B cell (primary cell): ENCODE measurements around the gene CCDC106. TPM values are rescaled to one million over a fixed set of nuclear protein-coding genes. Genes with fewer than 3 reads are reported as not detected.

Source experiments
- ATAC-seq: fragments of 200-7000 bp; cut with Tn5 transposase; one replicate; pipeline ENCODE4 v1.10.0; 2021; ENCODE audit warnings: low read depth, mild to moderate bottlenecking, moderate number of reproducible peaks, moderate library complexity
- CTCF ChIA-PET: fragments of 350-600 bp; sonication (Branson Sonifier 250); formaldehyde crosslinking; loops from one replicate; lab custom pipeline; 2021; ENCODE audit warnings: antibody characterized with exemption, inconsistent platforms; lab: Charles Lee
- POLR2A ChIA-PET: fragments of 350-600 bp; sonication (Branson Sonifier 250); formaldehyde crosslinking; loops from one replicate; lab custom pipeline; 2021; ENCODE audit warnings: antibody characterized with exemption; lab: Charles Lee
- DNase-seq: peaks from one replicate; pipeline ENCODE4 v3.0.0; 2013
- H2AFZ ChIP-seq: 2 replicates; pipeline ENCODE4 v1.6.1; 2012; ENCODE audit warnings: mild to moderate bottlenecking, low read depth, low read length; ENCODE audit not compliant: insufficient read depth, poor library complexity, severe bottlenecking
- H3K27ac ChIP-seq, 2 donors: 1 replicate in 1 of 2; 2 replicates in 1 of 2; pipeline ENCODE4 v1.5.1; 2012 to 2013; ENCODE audit warnings: low read length in 2 of 2, mild to moderate bottlenecking in 2 of 2, moderate library complexity in 1 of 2
- H3K27me3 ChIP-seq, 4 experiments: fragments of 200-600 bp in 1 of 4; sonication (generic) in 1 of 4; replicated peaks in 1 of 4; 1 replicate in 2 of 4; 2 replicates in 2 of 4; pipeline versions ENCODE4 v1.6.1 to v1.7.0; 2013 to 2016; ENCODE audit warnings: low read length in 3 of 4, mild to moderate bottlenecking in 2 of 4, mixed read lengths in 1 of 4, moderate library complexity in 1 of 4; ENCODE audit not compliant: insufficient read depth in 4 of 4, control insufficient read depth in 3 of 4; ENCODE audit errors: control extremely low read depth in 1 of 4
- H3K36me3 ChIP-seq, 2 experiments: replicated peaks in 1 of 2; 1 replicate in 1 of 2; 2 replicates in 1 of 2; pipeline versions ENCODE4 v1.6.1 to v1.7.1; 2013; ENCODE audit warnings: low read length in 1 of 2; ENCODE audit not compliant: insufficient read depth in 2 of 2, control insufficient read depth in 1 of 2; ENCODE audit errors: control extremely low read depth in 1 of 2, extremely low read depth in 1 of 2
- H3K4me1 ChIP-seq, 2 donors: fragments of 200-600 bp in 1 of 2; sonication (generic) in 1 of 2; 1 replicate in 1 of 2; 2 replicates in 1 of 2; pipeline versions ENCODE4 v1.5.1 to v1.6.1; 2013 to 2017; ENCODE audit warnings: low read length in 2 of 2; ENCODE audit not compliant: control insufficient read depth in 2 of 2, insufficient read depth in 2 of 2
- H3K4me2 ChIP-seq: replicated peaks from 2 replicates; pipeline ENCODE3; 2012; ENCODE audit warnings: mild to moderate bottlenecking, low read depth, low read length; ENCODE audit not compliant: poor library complexity, severe bottlenecking
- H3K4me3 ChIP-seq, 5 experiments: fragments of 200-600 bp in 1 of 5; sonication (generic) in 1 of 5; 1 replicate in 3 of 5; 2 replicates in 2 of 5; pipeline versions ENCODE4 v1.5.1 to v1.7.0; 2011 to 2016; ENCODE audit warnings: low read length in 4 of 5, mild to moderate bottlenecking in 4 of 5, low read depth in 2 of 5, control low read depth in 1 of 5, moderate library complexity in 1 of 5; ENCODE audit not compliant: insufficient read depth in 1 of 5; ENCODE audit errors: control extremely low read depth in 1 of 5, extremely low read depth in 1 of 5
- H3K79me2 ChIP-seq: fragments of 200-600 bp; sonication (generic); one replicate; pipeline ENCODE4 v1.6.0; 2016; ENCODE audit warnings: low read length; ENCODE audit not compliant: control insufficient read depth, insufficient read depth
- H3K9ac ChIP-seq: fragments of 200-600 bp; sonication (generic); 2 replicates; pipeline ENCODE4 v1.6.1; 2017; ENCODE audit warnings: mild to moderate bottlenecking, low read length, moderate library complexity
- H3K9me3 ChIP-seq, 3 donors: one replicate each; pipeline versions ENCODE4 v1.6.1 to v1.7.1; 2013; ENCODE audit warnings: low read length in 2 of 3; ENCODE audit not compliant: control insufficient read depth in 2 of 3, insufficient read depth in 1 of 3; ENCODE audit errors: control extremely low read depth in 1 of 3
- H4K20me1 ChIP-seq: 2 replicates; pipeline ENCODE4 v1.6.0; 2012; ENCODE audit warnings: mild to moderate bottlenecking, low read length; ENCODE audit not compliant: insufficient read depth, control insufficient read depth, poor library complexity, severe bottlenecking
- H3K27ac Mint-ChIP-seq: one replicate; pipeline ENCODE4 v1.8.0; 2021; ENCODE audit warnings: mixed read lengths
- H3K27me3 Mint-ChIP-seq: one replicate; pipeline ENCODE4 v1.8.0; 2021; ENCODE audit warnings: mixed read lengths
- H3K4me1 Mint-ChIP-seq: one replicate; pipeline ENCODE4 v1.8.0; 2021; ENCODE audit warnings: mixed read lengths
- H3K4me3 Mint-ChIP-seq: one replicate; pipeline ENCODE4 v1.8.0; 2021; ENCODE audit warnings: mixed read lengths
- H3K9me3 Mint-ChIP-seq: one replicate; pipeline ENCODE4 v1.8.0; 2022; ENCODE audit warnings: mixed read lengths; ENCODE audit not compliant: insufficient read depth
- CTCF ChIP-seq: fragments of 200-600 bp; IDR thresholded peaks from one replicate; pipeline ENCODE4 v1.8.0; 2022; ENCODE audit warnings: antibody characterized with exemption, mild to moderate bottlenecking
- EZH2 ChIP-seq: IDR thresholded peaks from 2 replicates; pipeline ENCODE4 v1.6.1; 2012; ENCODE audit warnings: borderline replicate concordance, low read depth, mild to moderate bottlenecking, moderate library complexity, low read length; ENCODE audit not compliant: insufficient read depth, poor library complexity, severe bottlenecking
- WGBS: methylation state at CpG from one replicate; pipeline ENCODE4 v1.1.5; 2013; ENCODE audit warnings: missing lambda C conversion rate; ENCODE audit not compliant: insufficient coverage; 5-methylcytosine and 5-hydroxymethylcytosine counted together
- intact Hi-C: fragments of 100-400 bp; cut with micrococcal nuclease; formaldehyde crosslinking; loops from one replicate; pipeline ENCODE4 v1.10.0; 2022
- polyA plus RNA-seq: library from polyadenylated mRNA; depleted of rRNA; stranded (reverse); fragments of >200 nt; gene quantifications from 2 replicates; pipeline ENCODE4 v1.2.3, GENCODE V29; 2012
- total RNA-seq, 2 donors: library from RNA; stranded (reverse); fragments of 120-200 nt in 1 of 2; gene quantifications; 1 replicate in 1 of 2; 2 replicates in 1 of 2; pipeline versions ENCODE4 v1.2.3 to v1.2.4, GENCODE V29; 2013 to 2022

The CCDC106 gene
- total and polyA plus RNA-seq, 2 donors (not counting 1 experiment from before 2014, with no cell fraction given), result 25.2 to 52.1 TPM

GRCh38 chr19:55693336-55693974 lies 45.4 kb downstream of the CCDC106 start:
- no peak overlapping the region for H3K4me2 ChIP-seq
- Mint-ChIP-seq H3K27ac (no peak overlapping the region), H3K9me3 (no peaks in the 10 kb centered on the region), H3K4me3 (no peak overlapping the region), H3K4me1 (peaks cover 11% of the 10 kb centered on the region), H3K27me3 (no peaks in the 10 kb centered on the region)
- H3K4me3 ChIP-seq, result no peak overlapping the region
- intact Hi-C loops, result no loop called here
- DNase-seq (no peak), ATAC-seq (no peak)
- peaks cover 51% of the 10 kb centered on the region for H4K20me1 ChIP-seq
- peaks cover 19% of the 10 kb centered on the region for H3K79me2 ChIP-seq
- no peaks in the 10 kb centered on the region for H3K9me3 ChIP-seq
- no peak for TF ChIP-seq CTCF
- no peak for TF ChIP-seq EZH2
- H3K27ac ChIP-seq, result no peak overlapping the region
- 98% methylated on average over 19 of the region's 20 CpGs for WGBS
- H3K36me3 ChIP-seq, result peaks cover 0 to 76% of the 10 kb centered on the region in 2 experiments
- no peak overlapping the region for H3K9ac ChIP-seq
- CTCF ChIA-PET, result no interaction called here
- no peak overlapping the region for H2AFZ ChIP-seq
- POLR2A ChIA-PET, result no interaction called here
- H3K4me1 ChIP-seq, result peaks cover under 1 to 6% of the 10 kb centered on the region in 2 donors
- no peaks in the 10 kb centered on the region for H3K27me3 ChIP-seq

DNA sequence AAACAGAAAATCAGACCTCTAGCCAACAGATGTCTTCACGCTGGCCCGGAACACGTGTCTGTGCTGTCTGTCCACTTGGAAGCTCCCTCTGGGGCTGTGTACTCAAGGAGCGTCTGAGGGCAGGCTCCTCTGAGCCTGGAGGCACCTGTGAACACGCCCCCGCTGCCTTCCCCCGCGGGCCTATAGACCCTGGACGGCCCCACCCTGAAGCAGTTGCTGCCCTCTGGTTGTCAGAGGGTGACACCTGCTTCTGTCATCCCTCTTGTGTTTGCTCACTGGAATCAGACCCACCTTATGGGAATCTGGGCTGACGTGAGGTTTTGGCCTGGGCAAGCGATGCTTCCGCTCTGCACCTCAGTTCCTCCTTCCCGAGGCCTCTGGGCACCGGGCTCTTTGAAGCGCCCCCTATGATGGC lies 46.2 kb downstream of the CCDC106 start:
- Mint-ChIP-seq H3K27me3 (no peaks in the 10 kb centered on the region), H3K4me1 (peaks cover 4% of the 10 kb centered on the region), H3K9me3 (no peaks in the 10 kb centered on the region), H3K4me3 (no peak overlapping the region), H3K27ac (no peak overlapping the region)
- Histone ChIP-seq H4K20me1 (peaks cover 43% of the 10 kb centered on the region), H2AFZ (no peak overlapping the region), H3K4me2 (no peak overlapping the region), H3K4me1 (no peaks in the 10 kb centered on the region), H3K36me3 (peaks cover 0 to 71% of the 10 kb centered on the region in 2 experiments), H3K9me3 (no peaks in the 10 kb centered on the region), H3K79me2 (peaks cover 14% of the 10 kb centered on the region), H3K9ac (no peak overlapping the region), H3K27me3 (no peaks in the 10 kb centered on the region), H3K4me3 (no peak overlapping the region), H3K27ac (no peak overlapping the region)
- ChIA-PET CTCF (interaction anchor here (0.7 kb wide), 1 partner anchor 106 kb away, joined by 4 read pairs; no protein-coding TSS in a partner anchor), POLR2A (no interaction called here)
- TF ChIP-seq CTCF, result no peak
- TF ChIP-seq EZH2, result no peak
- WGBS, result 97% methylated on average over 15 of the region's 15 CpGs
- no peak for DNase-seq
- ATAC-seq, result no peak
- intact Hi-C loops, result no loop called here
